ENCODE data around the gene TNFSF15. TPM values are rescaled to one million over a fixed set of nuclear protein-coding genes. Genes with fewer than 3 reads are reported as not detected.

The TNFSF15 gene
- total and polyA plus RNA-seq, 2 experiments from 2014 or later = 0.06 to 0.07 TPM

DNA sequence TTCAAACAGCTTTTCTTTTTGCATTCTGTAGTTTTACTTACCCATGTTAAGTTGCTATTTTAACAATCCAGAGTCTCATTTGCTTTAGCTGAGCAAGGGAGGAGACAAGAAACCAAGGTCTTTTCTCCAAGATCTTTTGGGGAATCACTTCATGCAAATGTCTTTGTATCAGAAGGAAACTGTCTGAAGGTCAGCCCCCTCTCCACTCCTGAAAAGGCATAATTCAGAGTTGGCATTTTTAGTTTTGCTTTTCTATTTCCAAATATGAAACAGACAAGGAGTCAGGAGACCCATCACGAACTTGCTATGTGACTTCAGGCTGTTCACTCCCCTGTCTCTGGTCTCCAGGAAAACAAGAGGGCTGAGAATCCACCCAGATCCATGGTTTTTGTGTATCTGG, 12.3 kb upstream of the TNFSF15 start (continued):
- TF ChIP-seq, protein P1, sequence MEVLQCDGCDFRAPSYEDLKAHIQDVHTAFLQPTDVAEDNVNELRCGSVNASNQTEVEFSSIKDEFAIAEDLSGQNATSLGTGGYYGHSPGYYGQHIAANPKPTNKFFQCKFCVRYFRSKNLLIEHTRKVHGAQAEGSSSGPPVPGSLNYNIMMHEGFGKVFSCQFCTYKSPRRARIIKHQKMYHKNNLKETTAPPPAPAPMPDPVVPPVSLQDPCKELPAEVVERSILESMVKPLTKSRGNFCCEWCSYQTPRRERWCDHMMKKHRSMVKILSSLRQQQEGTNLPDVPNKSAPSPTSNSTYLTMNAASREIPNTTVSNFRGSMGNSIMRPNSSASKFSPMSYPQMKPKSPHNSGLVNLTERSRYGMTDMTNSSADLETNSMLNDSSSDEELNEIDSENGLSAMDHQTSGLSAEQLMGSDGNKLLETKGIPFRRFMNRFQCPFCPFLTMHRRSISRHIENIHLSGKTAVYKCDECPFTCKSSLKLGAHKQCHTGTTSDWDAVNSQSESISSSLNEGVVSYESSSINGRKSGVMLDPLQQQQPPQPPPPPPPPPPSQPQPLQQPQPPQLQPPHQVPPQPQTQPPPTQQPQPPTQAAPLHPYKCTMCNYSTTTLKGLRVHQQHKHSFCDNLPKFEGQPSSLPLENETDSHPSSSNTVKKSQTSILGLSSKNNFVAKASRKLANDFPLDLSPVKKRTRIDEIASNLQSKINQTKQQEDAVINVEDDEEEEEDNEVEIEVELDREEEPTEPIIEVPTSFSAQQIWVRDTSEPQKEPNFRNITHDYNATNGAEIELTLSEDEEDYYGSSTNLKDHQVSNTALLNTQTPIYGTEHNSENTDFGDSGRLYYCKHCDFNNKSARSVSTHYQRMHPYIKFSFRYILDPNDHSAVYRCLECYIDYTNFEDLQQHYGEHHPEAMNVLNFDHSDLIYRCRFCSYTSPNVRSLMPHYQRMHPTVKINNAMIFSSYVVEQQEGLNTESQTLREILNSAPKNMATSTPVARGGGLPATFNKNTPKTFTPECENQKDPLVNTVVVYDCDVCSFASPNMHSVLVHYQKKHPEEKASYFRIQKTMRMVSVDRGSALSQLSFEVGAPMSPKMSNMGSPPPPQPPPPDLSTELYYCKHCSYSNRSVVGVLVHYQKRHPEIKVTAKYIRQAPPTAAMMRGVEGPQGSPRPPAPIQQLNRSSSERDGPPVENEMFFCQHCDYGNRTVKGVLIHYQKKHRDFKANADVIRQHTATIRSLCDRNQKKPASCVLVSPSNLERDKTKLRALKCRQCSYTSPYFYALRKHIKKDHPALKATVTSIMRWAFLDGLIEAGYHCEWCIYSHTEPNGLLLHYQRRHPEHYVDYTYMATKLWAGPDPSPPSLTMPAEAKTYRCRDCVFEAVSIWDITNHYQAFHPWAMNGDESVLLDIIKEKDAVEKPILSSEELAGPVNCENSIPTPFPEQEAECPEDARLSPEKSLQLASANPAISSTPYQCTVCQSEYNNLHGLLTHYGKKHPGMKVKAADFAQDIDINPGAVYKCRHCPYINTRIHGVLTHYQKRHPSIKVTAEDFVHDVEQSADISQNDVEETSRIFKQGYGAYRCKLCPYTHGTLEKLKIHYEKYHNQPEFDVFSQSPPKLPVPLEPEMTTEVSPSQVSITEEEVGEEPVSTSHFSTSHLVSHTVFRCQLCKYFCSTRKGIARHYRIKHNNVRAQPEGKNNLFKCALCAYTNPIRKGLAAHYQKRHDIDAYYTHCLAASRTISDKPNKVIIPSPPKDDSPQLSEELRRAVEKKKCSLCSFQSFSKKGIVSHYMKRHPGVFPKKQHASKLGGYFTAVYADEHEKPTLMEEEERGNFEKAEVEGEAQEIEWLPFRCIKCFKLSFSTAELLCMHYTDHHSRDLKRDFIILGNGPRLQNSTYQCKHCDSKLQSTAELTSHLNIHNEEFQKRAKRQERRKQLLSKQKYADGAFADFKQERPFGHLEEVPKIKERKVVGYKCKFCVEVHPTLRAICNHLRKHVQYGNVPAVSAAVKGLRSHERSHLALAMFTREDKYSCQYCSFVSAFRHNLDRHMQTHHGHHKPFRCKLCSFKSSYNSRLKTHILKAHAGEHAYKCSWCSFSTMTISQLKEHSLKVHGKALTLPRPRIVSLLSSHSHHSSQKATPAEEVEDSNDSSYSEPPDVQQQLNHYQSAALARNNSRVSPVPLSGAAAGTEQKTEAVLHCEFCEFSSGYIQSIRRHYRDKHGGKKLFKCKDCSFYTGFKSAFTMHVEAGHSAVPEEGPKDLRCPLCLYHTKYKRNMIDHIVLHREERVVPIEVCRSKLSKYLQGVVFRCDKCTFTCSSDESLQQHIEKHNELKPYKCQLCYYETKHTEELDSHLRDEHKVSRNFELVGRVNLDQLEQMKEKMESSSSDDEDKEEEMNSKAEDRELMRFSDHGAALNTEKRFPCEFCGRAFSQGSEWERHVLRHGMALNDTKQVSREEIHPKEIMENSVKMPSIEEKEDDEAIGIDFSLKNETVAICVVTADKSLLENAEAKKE (CRISPR knock-in tag; IDR thresholded peaks at IDR 0.05) = no peak
- no peak for TF ChIP-seq EZH2phosphoT487 (IDR thresholded peaks at IDR 0.05; ENCODE audit: unreplicated experiment)
- TF ChIP-seq, protein P2, sequence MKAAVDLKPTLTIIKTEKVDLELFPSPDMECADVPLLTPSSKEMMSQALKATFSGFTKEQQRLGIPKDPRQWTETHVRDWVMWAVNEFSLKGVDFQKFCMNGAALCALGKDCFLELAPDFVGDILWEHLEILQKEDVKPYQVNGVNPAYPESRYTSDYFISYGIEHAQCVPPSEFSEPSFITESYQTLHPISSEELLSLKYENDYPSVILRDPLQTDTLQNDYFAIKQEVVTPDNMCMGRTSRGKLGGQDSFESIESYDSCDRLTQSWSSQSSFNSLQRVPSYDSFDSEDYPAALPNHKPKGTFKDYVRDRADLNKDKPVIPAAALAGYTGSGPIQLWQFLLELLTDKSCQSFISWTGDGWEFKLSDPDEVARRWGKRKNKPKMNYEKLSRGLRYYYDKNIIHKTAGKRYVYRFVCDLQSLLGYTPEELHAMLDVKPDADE (IDR thresholded peaks at IDR 0.05) = no peak

DNA sequence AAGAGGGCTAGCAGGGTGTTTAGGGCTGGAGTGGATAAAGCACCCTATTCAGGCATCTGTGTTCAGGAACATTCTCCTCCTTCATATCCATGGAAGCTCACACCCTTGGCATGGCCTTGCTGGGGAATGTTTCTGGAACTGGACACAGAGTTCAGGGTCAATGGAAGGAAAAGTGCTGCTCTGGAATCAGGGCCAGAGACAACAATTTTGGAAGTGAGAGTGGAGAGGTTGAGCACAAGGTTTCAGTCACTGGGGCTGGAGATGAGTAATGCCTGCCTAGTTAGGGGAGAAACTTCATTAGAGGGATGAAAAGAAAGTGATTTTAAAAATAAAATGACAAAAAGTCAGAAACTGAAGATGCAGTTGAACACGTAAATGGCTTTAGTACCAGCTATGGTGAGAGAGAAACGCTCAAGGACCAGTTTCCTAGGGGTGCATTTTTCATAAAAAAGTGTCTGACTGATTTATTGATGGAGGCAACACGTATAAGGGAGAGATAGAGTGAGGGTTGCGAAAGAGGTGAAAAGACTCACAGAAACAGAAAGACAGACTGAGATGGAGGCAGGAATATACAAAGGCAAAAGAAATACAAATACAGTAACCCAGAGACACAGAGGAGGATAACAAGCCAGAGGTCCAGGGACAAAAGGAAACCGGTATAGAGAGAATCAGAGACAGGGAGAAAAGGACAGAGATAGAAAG, 8.0 kb upstream of the TNFSF15 start:
- Histone ChIP-seq H3K27me3 (ENCODE audit: insufficient read depth) (no peaks in the 10 kb centered on the region), H4K20me1 (replicated peaks; ENCODE audit: insufficient read depth) (no peaks in the 10 kb centered on the region), H3K4me2 (no peak overlapping the region), H3K36me3 (ENCODE audit: insufficient read depth) (no peaks in the 10 kb centered on the region), H3F3A (replicated peaks; ENCODE audit: low read depth) (no peaks in the 10 kb centered on the region), H3K27ac (ENCODE audit: low read depth) (no peak overlapping the region), H3K4me1 (ENCODE audit: insufficient read depth) (peaks cover 9% of the 10 kb centered on the region; the same call in 1 of the 2 replicates), H3K9me2 (ENCODE audit: insufficient read depth) (no peaks in the 10 kb centered on the region), H2AFZ (no peak overlapping the region), H3K4me3 (no peak overlapping the region), H3K79me2 (replicated peaks; ENCODE audit: insufficient read depth) (no peaks in the 10 kb centered on the region)
- no peak overlapping the region for H3K27ac Mint-ChIP-seq
- no peaks in the 10 kb centered on the region for H3K9me3 Mint-ChIP-seq
- H3K4me1 Mint-ChIP-seq = peaks cover 6% of the 10 kb centered on the region; the same call in 2 of the 3 replicates
- H3K27me3 Mint-ChIP-seq (ENCODE audit: insufficient read depth, low read depth, poor library complexity) = peaks cover 3% of the 10 kb centered on the region
- ATAC-seq (no peak), DNase-seq (ENCODE audit: low spot score) (no peak)
- H3K4me3 Mint-ChIP-seq = no peak overlapping the region
- H3K36me3 Mint-ChIP-seq (ENCODE audit: low read depth) = no peaks in the 10 kb centered on the region
- TF ChIP-seq ZNF331 (CRISPR knock-in tag; IDR thresholded peaks at IDR 0.05; ENCODE audit: low read depth) (no peak), CREB1 (CRISPR knock-in tag; IDR thresholded peaks at IDR 0.05; ENCODE audit: low read depth) (no peak), STAT1 (IDR thresholded peaks at IDR 0.05; ENCODE audit: unreplicated experiment) (no peak), NANOG (IDR thresholded peaks at IDR 0.05; ENCODE audit: borderline replicate concordance) (no peak), EZH2 (IDR thresholded peaks at IDR 0.05; ENCODE audit: low read depth, unreplicated experiment) (no peak), EZH2phosphoT487 (IDR thresholded peaks at IDR 0.05; ENCODE audit: unreplicated experiment) (no peak)
- TF ChIP-seq, protein P3, sequence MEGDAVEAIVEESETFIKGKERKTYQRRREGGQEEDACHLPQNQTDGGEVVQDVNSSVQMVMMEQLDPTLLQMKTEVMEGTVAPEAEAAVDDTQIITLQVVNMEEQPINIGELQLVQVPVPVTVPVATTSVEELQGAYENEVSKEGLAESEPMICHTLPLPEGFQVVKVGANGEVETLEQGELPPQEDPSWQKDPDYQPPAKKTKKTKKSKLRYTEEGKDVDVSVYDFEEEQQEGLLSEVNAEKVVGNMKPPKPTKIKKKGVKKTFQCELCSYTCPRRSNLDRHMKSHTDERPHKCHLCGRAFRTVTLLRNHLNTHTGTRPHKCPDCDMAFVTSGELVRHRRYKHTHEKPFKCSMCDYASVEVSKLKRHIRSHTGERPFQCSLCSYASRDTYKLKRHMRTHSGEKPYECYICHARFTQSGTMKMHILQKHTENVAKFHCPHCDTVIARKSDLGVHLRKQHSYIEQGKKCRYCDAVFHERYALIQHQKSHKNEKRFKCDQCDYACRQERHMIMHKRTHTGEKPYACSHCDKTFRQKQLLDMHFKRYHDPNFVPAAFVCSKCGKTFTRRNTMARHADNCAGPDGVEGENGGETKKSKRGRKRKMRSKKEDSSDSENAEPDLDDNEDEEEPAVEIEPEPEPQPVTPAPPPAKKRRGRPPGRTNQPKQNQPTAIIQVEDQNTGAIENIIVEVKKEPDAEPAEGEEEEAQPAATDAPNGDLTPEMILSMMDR (conservative IDR thresholded peaks at IDR 0.05; ENCODE audit: low read depth in 2 of 2) = no peak
- TF ChIP-seq, protein P4, sequence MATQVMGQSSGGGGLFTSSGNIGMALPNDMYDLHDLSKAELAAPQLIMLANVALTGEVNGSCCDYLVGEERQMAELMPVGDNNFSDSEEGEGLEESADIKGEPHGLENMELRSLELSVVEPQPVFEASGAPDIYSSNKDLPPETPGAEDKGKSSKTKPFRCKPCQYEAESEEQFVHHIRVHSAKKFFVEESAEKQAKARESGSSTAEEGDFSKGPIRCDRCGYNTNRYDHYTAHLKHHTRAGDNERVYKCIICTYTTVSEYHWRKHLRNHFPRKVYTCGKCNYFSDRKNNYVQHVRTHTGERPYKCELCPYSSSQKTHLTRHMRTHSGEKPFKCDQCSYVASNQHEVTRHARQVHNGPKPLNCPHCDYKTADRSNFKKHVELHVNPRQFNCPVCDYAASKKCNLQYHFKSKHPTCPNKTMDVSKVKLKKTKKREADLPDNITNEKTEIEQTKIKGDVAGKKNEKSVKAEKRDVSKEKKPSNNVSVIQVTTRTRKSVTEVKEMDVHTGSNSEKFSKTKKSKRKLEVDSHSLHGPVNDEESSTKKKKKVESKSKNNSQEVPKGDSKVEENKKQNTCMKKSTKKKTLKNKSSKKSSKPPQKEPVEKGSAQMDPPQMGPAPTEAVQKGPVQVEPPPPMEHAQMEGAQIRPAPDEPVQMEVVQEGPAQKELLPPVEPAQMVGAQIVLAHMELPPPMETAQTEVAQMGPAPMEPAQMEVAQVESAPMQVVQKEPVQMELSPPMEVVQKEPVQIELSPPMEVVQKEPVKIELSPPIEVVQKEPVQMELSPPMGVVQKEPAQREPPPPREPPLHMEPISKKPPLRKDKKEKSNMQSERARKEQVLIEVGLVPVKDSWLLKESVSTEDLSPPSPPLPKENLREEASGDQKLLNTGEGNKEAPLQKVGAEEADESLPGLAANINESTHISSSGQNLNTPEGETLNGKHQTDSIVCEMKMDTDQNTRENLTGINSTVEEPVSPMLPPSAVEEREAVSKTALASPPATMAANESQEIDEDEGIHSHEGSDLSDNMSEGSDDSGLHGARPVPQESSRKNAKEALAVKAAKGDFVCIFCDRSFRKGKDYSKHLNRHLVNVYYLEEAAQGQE (IDR thresholded peaks at IDR 0.05; ENCODE audit: unreplicated experiment) = no peak
- TF ChIP-seq, protein P2 (IDR thresholded peaks at IDR 0.05) = no peak

Data from GM23338 (cell line).